Measurements from ENCODE around the gene REPS2.

The REPS2 gene

GRCh38 chrX:17009856-17010625 lies 63.6 kb downstream of the REPS2 start:
- WGBS (ENCODE audit: extremely low coverage, insufficient coverage, low lambda C conversion rate) = no CpG with 5 or more reads among the region's 3 CpGs
- Histone ChIP-seq H3K79me2 (ENCODE audit: control insufficient read depth, insufficient read depth, low read length) (no peaks in the 10 kb centered on the region), H2BK120ac (ENCODE audit: low read depth, low read length) (no peak overlapping the region)

GRCh38 chrX:17012465-17012864 lies 66.0 kb downstream of the REPS2 start:
- Histone ChIP-seq H4K5ac (ENCODE audit: low read length) (no peak overlapping the region), H3K9ac (ENCODE audit: low read length) (no peak overlapping the region), H3K4ac (ENCODE audit: low read depth, low read length) (no peak overlapping the region), H3K79me1 (ENCODE audit: low read length) (no peaks in the 10 kb centered on the region), H2BK120ac (ENCODE audit: low read depth, low read length) (no peak overlapping the region), H3K36me3 (ENCODE audit: control insufficient read depth, insufficient read depth, low read length) (no peaks in the 10 kb centered on the region), H3K27ac (ENCODE audit: low read depth, low read length) (no peak overlapping the region), H2BK15ac (replicated peaks; ENCODE audit: low read depth) (no peak overlapping the region), H3K79me2 (ENCODE audit: control insufficient read depth, insufficient read depth, low read length) (no peaks in the 10 kb centered on the region), H3K4me2 (ENCODE audit: low read length) (no peak overlapping the region), H3K27me3 (ENCODE audit: insufficient read depth, low read length, poor library complexity) (no peaks in the 10 kb centered on the region), H2AK5ac (ENCODE audit: low read length) (no peak overlapping the region), H3K4me1 (ENCODE audit: control insufficient read depth, low read depth, low read length) (no peaks in the 10 kb centered on the region), H2BK5ac (ENCODE audit: low read length) (no peak overlapping the region), H3K23ac (ENCODE audit: low read length) (no peak overlapping the region), H3K18ac (ENCODE audit: low read length) (no peak overlapping the region), H3K56ac (ENCODE audit: low read length) (no peak overlapping the region), H4K8ac (ENCODE audit: low read depth, low read length) (no peak overlapping the region), H3K4me3 (ENCODE audit: low read length) (no peak overlapping the region)
- no peak for DNase-seq
- WGBS (ENCODE audit: extremely low coverage, insufficient coverage, low lambda C conversion rate) = no CpG with 5 or more reads among the region's 2 CpGs

More at GRCh38 chrX:17009856-17010625, 63.6 kb downstream of the REPS2 start:
- Histone ChIP-seq H4K8ac (ENCODE audit: low read depth, low read length) (no peak overlapping the region), H3K4ac (ENCODE audit: low read depth, low read length) (no peak overlapping the region), H3K18ac (ENCODE audit: low read length) (no peak overlapping the region), H3K4me1 (ENCODE audit: control insufficient read depth, low read depth, low read length) (no peaks in the 10 kb centered on the region), H2BK15ac (replicated peaks; ENCODE audit: low read depth) (no peak overlapping the region), H3K56ac (ENCODE audit: low read length) (no peak overlapping the region), H2BK5ac (ENCODE audit: low read length) (no peak overlapping the region), H3K36me3 (ENCODE audit: control insufficient read depth, insufficient read depth, low read length) (no peaks in the 10 kb centered on the region), H2AK5ac (ENCODE audit: low read length) (no peak overlapping the region), H3K27me3 (ENCODE audit: insufficient read depth, low read length, poor library complexity) (no peaks in the 10 kb centered on the region), H3K4me2 (ENCODE audit: low read length) (no peak overlapping the region), H3K23ac (ENCODE audit: low read length) (no peak overlapping the region), H3K9ac (ENCODE audit: low read length) (no peak overlapping the region), H4K5ac (ENCODE audit: low read length) (no peak overlapping the region), H3K27ac (ENCODE audit: low read depth, low read length) (no peak overlapping the region), H3K4me3 (ENCODE audit: low read length) (no peak overlapping the region), H3K79me1 (ENCODE audit: low read length) (no peaks in the 10 kb centered on the region)
- no peak for DNase-seq

- no peak overlapping the region for H3K23ac ChIP-seq (ENCODE audit: low read length)
- H3K27ac ChIP-seq (ENCODE audit: low read depth, low read length) = no peak overlapping the region
- H3K18ac ChIP-seq (ENCODE audit: low read length) = no peak overlapping the region
- no peak overlapping the region for H3K4me2 ChIP-seq (ENCODE audit: low read length)
- no peak overlapping the region for H2BK5ac ChIP-seq (ENCODE audit: low read length)
- DNase-seq = peak; percentile 63
- H2AK5ac ChIP-seq (ENCODE audit: low read length) = no peak overlapping the region
- no peak overlapping the region for H2BK15ac ChIP-seq (replicated peaks; ENCODE audit: low read depth)
- no peak overlapping the region for H3K4ac ChIP-seq (ENCODE audit: low read depth, low read length)
- H4K8ac ChIP-seq (ENCODE audit: low read depth, low read length) = no peak overlapping the region
- no CpG with 5 or more reads among the region's 3 CpGs for WGBS (ENCODE audit: extremely low coverage, insufficient coverage, low lambda C conversion rate)
- no peak overlapping the region for H2BK120ac ChIP-seq (ENCODE audit: low read depth, low read length)
- H3K79me1 ChIP-seq (ENCODE audit: low read length) = no peaks in the 10 kb centered on the region
- no peak overlapping the region for H3K9ac ChIP-seq (ENCODE audit: low read length)
- no peak overlapping the region for H4K5ac ChIP-seq (ENCODE audit: low read length)
- H3K79me2 ChIP-seq (ENCODE audit: control insufficient read depth, insufficient read depth, low read length) = no peaks in the 10 kb centered on the region
- no peaks in the 10 kb centered on the region for H3K27me3 ChIP-seq (ENCODE audit: insufficient read depth, low read length, poor library complexity)
- no peak overlapping the region for H3K4me3 ChIP-seq (ENCODE audit: low read length)
- H3K56ac ChIP-seq (ENCODE audit: low read length) = no peak overlapping the region
- no peaks in the 10 kb centered on the region for H3K4me1 ChIP-seq (ENCODE audit: control insufficient read depth, low read depth, low read length)
- no peaks in the 10 kb centered on the region for H3K36me3 ChIP-seq (ENCODE audit: control insufficient read depth, insufficient read depth, low read length)
Observed at GRCh38 chrX:17014216-17014615, 67.8 kb downstream of the REPS2 start.

GRCh38 chrX:17017134-17017533 lies 70.7 kb downstream of the REPS2 start:
- Histone ChIP-seq H2BK120ac (ENCODE audit: low read depth, low read length) (no peak overlapping the region), H4K8ac (ENCODE audit: low read depth, low read length) (no peak overlapping the region), H3K4me1 (ENCODE audit: control insufficient read depth, low read depth, low read length) (no peaks in the 10 kb centered on the region), H3K79me2 (ENCODE audit: control insufficient read depth, insufficient read depth, low read length) (no peaks in the 10 kb centered on the region), H3K4ac (ENCODE audit: low read depth, low read length) (no peak overlapping the region), H3K4me3 (ENCODE audit: low read length) (no peak overlapping the region), H3K27ac (ENCODE audit: low read depth, low read length) (no peak overlapping the region), H3K4me2 (ENCODE audit: low read length) (no peak overlapping the region), H3K27me3 (ENCODE audit: insufficient read depth, low read length, poor library complexity) (no peaks in the 10 kb centered on the region), H4K5ac (ENCODE audit: low read length) (no peak overlapping the region), H3K79me1 (ENCODE audit: low read length) (no peaks in the 10 kb centered on the region), H2AK5ac (ENCODE audit: low read length) (no peak overlapping the region), H3K36me3 (ENCODE audit: control insufficient read depth, insufficient read depth, low read length) (no peaks in the 10 kb centered on the region), H3K9ac (ENCODE audit: low read length) (no peak overlapping the region), H2BK5ac (ENCODE audit: low read length) (no peak overlapping the region), H2BK15ac (replicated peaks; ENCODE audit: low read depth) (no peak overlapping the region), H3K23ac (ENCODE audit: low read length) (no peak overlapping the region), H3K56ac (ENCODE audit: low read length) (no peak overlapping the region), H3K18ac (ENCODE audit: low read length) (no peak overlapping the region)
- no peak for DNase-seq
- no CpG with 5 or more reads among the region's 4 CpGs for WGBS (ENCODE audit: extremely low coverage, insufficient coverage, low lambda C conversion rate)

GRCh38 chrX:17020356-17020755 lies 73.9 kb downstream of the REPS2 start:
- Histone ChIP-seq H3K4me2 (ENCODE audit: low read length) (no peak overlapping the region), H4K5ac (ENCODE audit: low read length) (no peak overlapping the region), H3K79me2 (ENCODE audit: control insufficient read depth, insufficient read depth, low read length) (no peaks in the 10 kb centered on the region), H3K23ac (ENCODE audit: low read length) (no peak overlapping the region), H3K79me1 (ENCODE audit: low read length) (no peaks in the 10 kb centered on the region), H2AK5ac (ENCODE audit: low read length) (no peak overlapping the region), H2BK5ac (ENCODE audit: low read length) (no peak overlapping the region), H3K56ac (ENCODE audit: low read length) (no peak overlapping the region), H4K8ac (ENCODE audit: low read depth, low read length) (no peak overlapping the region), H3K36me3 (ENCODE audit: control insufficient read depth, insufficient read depth, low read length) (no peaks in the 10 kb centered on the region), H2BK120ac (ENCODE audit: low read depth, low read length) (no peak overlapping the region), H3K27ac (ENCODE audit: low read depth, low read length) (no peak overlapping the region), H3K4me1 (ENCODE audit: control insufficient read depth, low read depth, low read length) (no peaks in the 10 kb centered on the region), H3K4ac (ENCODE audit: low read depth, low read length) (no peak overlapping the region), H2BK15ac (replicated peaks; ENCODE audit: low read depth) (no peak overlapping the region), H3K4me3 (ENCODE audit: low read length) (no peak overlapping the region), H3K9ac (ENCODE audit: low read length) (no peak overlapping the region), H3K27me3 (ENCODE audit: insufficient read depth, low read length, poor library complexity) (no peaks in the 10 kb centered on the region), H3K18ac (ENCODE audit: low read length) (no peak overlapping the region)
- no CpG with 5 or more reads among the region's 2 CpGs for WGBS (ENCODE audit: extremely low coverage, insufficient coverage, low lambda C conversion rate)
- DNase-seq = no peak

All from mesendoderm (in vitro differentiated cells).